HG02678 (cell line): ENCODE data around the gene ZNF316.
"Not testable (repeated sequence)": the region's sequence is repeated elsewhere in the genome, so short reads cannot be mapped to it uniquely, and the experiment has no call there.

Experiments used
- ATAC-seq: cut with Tn5 transposase; IDR thresholded peaks from one replicate; pipeline ENCODE4 v1.9.1; 2021; ENCODE audit warnings: mild to moderate bottlenecking, moderate library complexity; ENCODE audit not compliant: unreplicated experiment

ZNF316 gene

GRCh38 chr7:6646465-6646864 lies 9.3 kb downstream of the ZNF316 start:
- no peak for ATAC-seq

DNA sequence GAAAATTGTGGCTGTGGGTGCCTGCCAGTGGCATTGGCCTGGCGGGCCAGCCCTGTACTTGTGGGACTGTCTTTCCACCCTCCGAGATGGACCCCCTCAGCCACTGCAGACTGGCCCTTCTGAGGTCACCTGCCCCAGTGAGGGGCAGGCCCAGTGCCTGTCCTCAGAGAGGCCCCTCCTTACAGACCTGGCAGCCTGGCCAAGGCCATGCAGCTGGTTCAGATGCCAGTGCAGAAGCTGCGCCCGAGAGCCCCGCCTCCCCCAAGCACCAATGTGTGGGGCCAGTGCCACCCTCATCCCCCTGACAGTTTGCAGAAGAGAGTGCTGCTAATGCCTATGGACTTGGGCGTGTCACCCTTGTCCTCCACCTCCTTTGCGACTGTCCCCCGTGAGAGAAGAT lies 10.0 kb downstream of the ZNF316 start:
- ATAC-seq = no peak

DNA sequence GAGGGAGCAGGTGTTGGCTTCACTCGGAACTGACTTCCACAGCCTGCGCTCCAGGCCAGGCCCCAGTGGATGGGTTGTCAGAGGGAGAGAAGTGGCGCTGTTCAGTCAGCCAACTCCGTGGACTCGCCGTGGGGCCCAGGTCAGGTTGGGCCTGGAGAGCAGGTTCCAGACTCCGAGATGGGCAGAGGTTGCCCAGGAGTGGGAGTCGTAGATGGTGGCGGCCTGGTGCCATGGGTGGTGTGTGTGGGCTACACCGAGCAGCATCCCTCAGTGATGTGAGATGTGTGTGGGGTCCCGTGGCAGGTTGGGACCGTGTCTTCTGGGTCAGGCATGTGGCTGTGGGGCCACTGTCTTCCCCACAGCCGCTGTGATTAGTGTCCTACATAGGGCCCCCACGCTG lies 10.4 kb downstream of the ZNF316 start:
- no peak for ATAC-seq

DNA sequence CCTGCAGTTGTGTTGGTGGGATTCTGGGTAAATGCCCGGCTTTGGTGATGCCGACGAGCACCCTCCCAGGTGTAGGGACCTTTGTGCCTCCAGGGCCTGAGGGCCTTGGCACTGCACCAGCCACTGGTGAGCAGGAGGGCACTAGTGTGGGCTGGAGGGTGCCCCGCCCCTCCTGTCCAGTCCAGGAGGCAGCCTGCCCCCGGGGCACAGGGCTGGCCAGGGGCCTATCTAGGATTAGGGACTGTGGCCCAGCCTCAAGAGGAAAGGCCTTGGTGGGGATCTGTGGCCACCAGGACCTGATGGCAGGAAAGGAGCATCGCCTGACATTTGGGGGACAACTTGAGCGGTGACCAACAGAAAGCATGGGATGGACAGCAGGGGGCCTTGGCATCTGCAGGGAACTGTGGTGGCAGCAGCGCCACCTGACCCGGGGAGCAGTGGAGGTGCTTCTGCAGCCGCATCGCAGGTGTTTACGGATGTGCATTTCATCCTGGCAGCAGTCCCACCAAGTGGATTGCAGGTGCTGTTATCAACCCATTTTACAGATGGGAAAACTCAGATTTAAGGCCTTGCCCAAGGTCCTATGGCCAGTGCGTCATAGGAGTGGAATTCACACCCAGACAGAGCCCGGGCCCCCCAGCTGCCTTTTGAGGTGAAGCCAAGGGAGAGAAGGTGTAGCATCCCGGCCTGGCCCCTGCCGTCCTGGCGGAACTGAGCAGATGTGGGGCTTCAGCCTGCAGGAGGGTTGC lies 11.1 kb downstream of the ZNF316 start:
- ATAC-seq = no peak

DNA sequence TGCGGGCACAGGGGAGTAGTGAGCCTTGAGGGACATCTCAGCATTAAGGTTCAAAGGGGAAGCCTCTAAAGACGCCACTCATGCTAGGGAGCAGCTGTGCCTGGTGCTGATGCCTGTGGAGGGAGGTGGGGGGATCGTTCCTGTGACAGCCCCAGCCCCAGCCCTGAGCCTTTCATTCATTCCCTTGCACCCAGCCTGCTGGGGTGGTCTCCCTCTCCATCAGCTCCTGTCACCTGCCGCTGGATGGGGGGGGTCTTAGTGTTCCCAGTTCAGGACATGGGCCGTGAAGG lies 11.6 kb downstream of the ZNF316 start:
- no peak for ATAC-seq

DNA sequence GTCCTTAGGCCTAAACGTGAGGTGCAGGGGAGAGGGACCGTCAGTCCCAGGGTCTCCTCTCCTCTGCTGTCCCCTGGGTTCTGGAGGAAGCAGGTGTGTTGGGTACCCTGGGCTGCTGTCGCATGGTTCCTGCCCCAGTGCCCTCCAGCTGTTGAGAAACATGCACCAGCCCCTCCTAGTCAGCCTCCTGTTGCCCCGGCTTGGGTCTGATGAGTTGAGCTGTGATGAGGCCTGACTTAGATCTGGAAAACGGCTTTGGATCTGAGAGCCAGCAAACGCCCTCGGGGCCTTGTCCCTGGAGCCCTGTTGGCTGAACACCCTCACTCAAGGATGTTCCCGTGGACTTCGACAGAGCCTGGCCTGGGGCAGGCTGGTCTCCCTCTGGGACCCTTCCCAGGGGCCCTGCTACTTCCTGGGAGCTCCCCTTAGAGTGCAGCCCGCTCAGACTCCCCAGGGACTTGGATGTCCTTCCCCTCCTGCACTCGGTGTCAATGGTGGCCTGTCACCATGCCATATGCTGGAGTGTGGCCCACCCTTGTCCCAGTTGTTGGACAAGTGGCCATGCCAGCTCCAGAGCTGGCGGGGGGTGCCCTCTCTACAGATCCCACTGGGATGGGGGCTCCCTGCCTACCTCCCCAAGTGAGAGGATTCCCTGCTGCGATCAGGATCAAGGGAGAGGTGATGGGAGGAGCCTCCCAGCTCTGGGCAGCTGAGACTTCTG lies 12.3 kb downstream of the ZNF316 start:
- no peak for ATAC-seq

DNA sequence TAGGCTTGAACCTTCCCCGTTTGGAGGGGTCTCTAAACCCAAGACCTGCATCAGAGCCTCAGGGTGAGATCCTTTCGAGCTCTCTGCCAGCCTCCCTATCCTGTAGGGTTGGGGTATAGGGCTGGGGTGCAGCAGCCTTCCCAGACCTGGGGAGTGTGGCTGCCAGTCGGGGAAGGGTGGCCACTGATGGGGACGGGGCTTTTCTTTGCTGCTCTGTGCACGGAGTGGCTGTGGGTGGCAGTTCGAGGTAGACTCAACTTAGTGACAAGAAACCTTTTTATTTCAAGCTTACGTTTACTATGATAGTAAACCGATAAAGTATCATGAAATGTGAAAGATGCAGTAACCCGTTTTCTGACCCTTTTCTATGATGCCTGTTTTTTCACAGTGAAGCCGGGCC lies 13.0 kb downstream of the ZNF316 start:
- no peak for ATAC-seq

DNA sequence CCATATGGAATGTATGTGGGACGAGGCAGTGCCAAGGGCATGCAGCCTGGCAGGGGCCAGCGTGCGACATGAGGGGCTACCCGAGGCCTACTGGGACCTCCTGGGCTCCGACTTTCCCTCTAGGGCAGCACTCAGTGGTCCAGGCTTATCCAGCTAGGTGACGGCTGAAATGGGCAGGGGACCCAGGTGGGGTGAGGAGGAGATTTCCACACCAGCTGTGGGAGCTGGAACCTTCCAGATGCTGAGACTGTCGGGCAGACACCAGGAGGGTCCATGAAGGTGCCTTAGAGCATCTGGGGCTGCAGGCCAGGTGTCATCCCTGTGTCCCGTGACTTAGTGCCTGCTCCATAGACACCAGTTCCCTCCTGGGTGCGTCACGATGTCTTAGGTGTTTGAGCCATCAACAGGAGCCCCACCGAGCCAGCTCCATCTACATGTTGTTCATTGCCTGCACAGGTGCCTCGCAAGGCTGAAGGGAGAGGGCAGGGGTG lies 13.4 kb downstream of the ZNF316 start:
- no peak for ATAC-seq

DNA sequence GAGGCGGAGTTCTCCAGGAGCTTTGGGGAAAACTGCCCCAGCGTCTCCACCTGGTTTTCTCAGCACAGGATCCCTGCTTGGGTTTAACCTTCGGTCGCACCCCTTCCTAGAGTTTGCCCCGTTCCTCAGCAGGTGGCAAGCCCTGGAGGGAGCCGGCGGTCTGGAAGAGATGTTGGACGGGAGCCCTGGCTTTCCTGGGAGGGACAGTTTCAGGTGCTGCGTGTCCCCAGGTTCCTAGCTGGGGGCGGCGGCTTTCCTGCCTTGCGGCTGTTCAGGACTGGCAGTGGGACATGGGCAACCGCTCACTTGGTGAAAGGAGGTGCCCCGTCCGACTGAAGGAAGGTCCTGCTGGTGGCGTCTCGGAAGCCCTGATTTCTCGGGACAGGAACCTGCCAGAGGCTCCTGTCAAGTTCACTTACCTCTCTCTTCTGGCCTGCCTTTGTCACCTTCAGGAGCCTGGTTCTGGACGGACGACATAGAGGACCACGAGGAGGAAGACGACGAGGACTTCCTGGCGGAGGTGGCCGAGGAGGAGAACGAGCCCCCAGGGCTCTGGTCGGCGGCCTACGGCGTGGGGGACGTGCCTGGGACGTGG lies 14.8 kb downstream of the ZNF316 start:
- ATAC-seq = no peak

DNA sequence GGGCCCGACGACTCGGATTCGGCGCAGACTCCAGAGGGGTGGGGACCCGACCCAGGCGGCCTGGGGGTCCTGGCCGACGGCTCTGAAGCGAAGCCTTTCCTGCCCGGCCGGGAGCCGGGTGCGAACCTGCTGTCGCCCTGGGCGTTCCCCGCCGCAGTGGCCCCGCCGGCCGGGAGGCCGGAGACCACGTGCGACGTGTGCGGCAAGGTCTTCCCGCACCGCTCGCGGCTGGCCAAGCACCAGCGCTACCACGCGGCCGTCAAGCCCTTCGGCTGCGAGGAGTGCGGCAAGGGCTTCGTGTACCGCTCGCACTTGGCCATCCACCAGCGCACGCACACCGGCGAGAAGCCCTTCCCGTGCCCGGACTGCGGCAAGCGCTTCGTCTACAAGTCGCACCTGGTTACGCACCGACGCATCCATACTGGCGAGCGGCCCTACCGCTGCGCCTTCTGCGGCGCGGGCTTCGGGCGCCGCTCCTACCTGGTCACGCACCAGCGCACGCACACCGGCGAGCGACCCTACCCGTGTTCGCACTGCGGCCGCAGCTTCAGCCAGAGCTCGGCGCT lies 15.4 kb downstream of the ZNF316 start:
- no peak for ATAC-seq

GRCh38 chr7:6653071-6654003 lies 16.2 kb downstream of the ZNF316 start:
- ATAC-seq = no peak

DNA sequence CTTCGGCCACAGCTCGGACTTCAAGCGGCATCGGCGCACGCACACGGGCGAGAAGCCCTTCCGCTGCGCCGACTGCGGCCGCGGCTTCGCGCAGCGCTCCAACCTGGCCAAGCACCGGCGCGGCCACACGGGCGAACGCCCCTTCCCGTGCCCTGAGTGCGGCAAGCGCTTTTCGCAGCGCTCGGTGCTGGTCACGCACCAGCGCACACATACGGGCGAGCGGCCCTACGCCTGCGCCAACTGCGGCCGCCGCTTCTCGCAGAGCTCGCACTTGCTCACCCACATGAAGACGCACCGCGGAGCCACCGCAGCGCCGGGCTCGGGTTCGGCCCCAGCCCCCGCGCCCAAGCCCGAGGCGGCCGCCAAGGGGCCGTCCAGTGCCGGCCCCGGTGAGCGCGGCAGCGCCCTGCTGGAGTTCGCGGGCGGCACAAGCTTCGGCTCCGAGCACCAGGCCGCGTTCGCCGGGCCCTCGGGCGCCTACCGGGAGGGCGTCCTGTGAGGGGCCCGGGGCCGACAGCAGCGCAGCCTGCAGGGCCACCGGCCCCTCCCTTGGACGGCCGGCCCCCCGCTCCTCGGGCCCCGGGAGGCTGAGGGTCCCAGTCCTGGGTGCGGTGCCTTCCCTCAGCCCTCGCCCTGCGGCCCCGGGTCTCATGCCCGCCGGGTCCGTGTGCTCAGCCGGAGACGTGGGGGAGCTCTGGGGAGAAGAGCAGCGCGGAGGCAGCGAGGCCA lies 17.2 kb downstream of the ZNF316 start:
- no peak for ATAC-seq

DNA sequence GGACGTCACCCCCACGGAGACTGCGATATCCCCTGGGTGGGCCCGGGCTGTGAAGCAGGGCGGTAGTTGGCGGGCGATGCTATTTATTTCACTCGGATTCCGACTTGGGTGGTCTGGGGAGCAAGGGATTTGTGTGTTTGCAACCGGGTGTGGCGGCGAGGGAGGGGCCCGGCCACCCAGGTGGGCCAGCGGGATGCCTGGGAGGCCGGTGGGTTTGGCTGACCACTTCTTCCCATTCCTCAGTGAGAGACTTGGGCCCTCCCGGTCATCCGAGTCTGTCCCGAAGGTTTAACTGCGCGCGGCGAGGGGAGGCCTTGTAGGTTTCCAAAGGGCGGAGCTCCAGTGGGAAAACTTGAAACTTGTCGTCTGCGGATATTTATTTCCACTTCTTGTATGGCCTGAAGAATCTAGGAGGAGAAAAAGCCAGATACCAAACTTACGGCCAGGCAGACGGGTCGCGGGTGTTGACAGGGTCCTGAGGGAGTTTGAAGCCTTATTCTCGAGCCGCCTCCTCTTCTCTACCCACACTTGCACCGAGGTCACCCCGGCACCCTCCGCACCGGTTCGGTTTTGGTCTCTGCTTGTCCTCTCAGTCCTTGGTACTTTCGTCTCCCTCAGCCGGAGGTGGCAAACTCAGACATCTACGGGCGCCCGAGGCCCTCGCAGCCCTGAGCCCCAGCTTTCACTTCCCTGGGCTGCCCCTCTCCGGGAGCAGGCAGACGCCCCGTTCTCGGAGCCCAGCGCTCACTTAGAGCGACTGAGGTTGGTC lies 17.9 kb downstream of the ZNF316 start:
- ATAC-seq = no peak

GRCh38 chr7:6655636-6656385 lies 18.7 kb downstream of the ZNF316 start:
- no peak for ATAC-seq

GRCh38 chr7:6656413-6656812 lies 19.3 kb downstream of the ZNF316 start:
- no peak for ATAC-seq

DNA sequence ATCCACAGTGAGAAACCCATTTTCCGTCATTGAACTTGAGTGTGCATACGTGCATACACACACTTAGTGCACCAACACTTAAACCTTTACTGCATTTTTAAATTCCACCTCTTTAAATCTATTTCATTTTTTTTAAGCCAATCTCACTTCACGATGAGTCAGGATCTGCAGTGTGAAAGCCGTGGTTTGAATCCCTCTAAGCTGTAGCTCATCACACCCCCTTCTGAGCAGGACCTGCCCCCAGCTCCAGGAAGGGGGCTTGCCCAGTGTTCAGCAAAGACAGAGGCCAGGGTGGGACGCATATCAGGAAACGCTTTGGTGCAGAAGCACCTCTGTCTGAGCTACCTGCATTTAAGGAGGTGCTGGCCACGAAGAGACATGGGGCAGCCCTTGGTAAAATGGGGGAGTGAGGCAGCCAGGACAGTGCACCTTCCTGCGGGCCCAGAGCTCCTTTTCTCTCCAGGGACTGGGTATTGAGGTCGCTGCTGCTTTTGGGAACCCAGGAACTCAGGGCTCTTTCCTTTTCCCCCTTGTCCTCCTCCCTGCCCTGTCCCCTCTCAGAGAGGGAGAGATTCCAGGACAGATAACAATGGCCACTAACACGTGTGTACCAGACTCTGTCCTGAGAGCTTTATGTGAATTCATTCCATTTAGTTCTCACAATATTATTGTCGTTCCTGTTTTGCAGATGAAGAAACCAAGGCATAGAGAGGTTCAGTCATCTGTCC lies 21.7 kb downstream of the ZNF316 start:
- ATAC-seq = no peak

GRCh38 chr7:6670851-6671250 lies 33.7 kb downstream of the ZNF316 start:
- ATAC-seq = not testable (repeated sequence)

DNA sequence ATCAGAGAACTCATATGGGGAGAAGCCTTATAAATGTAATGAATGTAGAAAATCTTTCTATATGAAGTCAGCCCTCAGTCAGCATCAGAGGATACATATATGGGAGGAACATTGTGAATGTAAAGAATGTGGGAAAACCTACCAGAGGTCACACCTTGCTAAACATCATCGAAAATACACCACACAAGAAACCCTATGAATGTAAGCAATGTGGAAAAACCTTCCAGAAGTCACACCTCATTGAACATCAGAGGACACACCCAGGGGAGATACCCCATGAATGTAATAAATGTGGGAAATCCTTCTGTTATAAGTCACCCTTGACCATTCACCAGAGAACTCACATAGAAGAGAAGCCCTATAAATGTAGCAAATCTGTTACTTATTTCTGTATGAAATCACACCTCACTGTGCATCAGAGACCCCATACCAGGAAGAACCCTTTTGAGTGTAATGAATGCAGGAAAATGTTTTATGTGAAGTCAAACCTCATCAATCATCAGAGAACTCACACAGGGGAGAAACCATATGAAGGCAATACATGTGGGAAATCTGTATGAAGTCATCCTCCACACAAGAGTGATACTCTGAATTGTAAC lies 38.8 kb downstream of the ZNF316 start:
- no peak for ATAC-seq
